ENCODE results near the gene GRM4. TPM values are rescaled to one million over a fixed set of nuclear protein-coding genes. Genes with fewer than 3 reads are reported as not detected.

GRM4 gene
- total RNA-seq, 1 experiment from 2014 or later: 5.6 TPM

GRCh38 chr6:34020278-34020677 lies 125.6 kb downstream of the GRM4 start:
- no peaks in the 10 kb centered on the region for H3K79me1 ChIP-seq (ENCODE audit: insufficient read depth, low read depth, low read length, poor library complexity, severe bottlenecking)
- no peak overlapping the region for H3K56ac ChIP-seq (ENCODE audit: insufficient read length, low read depth, low read length)
- no peak for DNase-seq
- no peak overlapping the region for H2BK15ac ChIP-seq (ENCODE audit: low read depth, low read length)
- no CpG with 5 or more reads among the region's 5 CpGs for WGBS (ENCODE audit: extremely low coverage, insufficient read length, low lambda C conversion rate)
- H3K27me3 ChIP-seq (ENCODE audit: insufficient read depth, low read length): no peaks in the 10 kb centered on the region; the same call in 1 of the 2 replicates
- H2AFZ ChIP-seq (ENCODE audit: low read length): no peak overlapping the region
- H2BK5ac ChIP-seq (ENCODE audit: insufficient read length, low read length): no peak overlapping the region
- no peak for TF ChIP-seq CTCF (conservative IDR thresholded peaks at IDR 0.05)
- H3K4me1 Mint-ChIP-seq: peaks cover 13 to 16% of the 10 kb centered on the region in 2 experiments
- H3K14ac ChIP-seq (ENCODE audit: insufficient read depth, low read length): no peak overlapping the region
- H3K27ac ChIP-seq (ENCODE audit: insufficient read length, low read depth, low read length): no peak overlapping the region
- no peaks in the 10 kb centered on the region for H4K20me1 ChIP-seq (ENCODE audit: control insufficient read depth, insufficient read depth, insufficient read length)
- H2BK12ac ChIP-seq (ENCODE audit: insufficient read length, low read depth, low read length): no peak overlapping the region
- H3K23me2 ChIP-seq (ENCODE audit: insufficient read length, low read depth, low read length, poor library complexity, severe bottlenecking): no peaks in the 10 kb centered on the region
- H3K27me3 Mint-ChIP-seq (ENCODE audit: low read depth): peaks cover 50% of the 10 kb centered on the region
- no peak overlapping the region for H3K4me2 ChIP-seq (ENCODE audit: insufficient read depth, insufficient read length, low read length)
- H4K5ac ChIP-seq (ENCODE audit: insufficient read length, low read depth, low read length): no peak overlapping the region
- peaks cover 5 to 18% of the 10 kb centered on the region in 2 experiments; a peak in 2 of 5 replicates for H3K9me3 Mint-ChIP-seq
- no peak overlapping the region for H2BK120ac ChIP-seq (ENCODE audit: low read depth, low read length, poor library complexity, severe bottlenecking)
- H3K9ac ChIP-seq (ENCODE audit: extremely low read depth, insufficient read length, low read length): no peak overlapping the region
- H2BK20ac ChIP-seq (ENCODE audit: low read depth, low read length, poor library complexity, severe bottlenecking): no peak overlapping the region
- H4K91ac ChIP-seq (ENCODE audit: insufficient read length, low read depth, low read length): no peak overlapping the region
- H3K79me2 ChIP-seq (ENCODE audit: insufficient read depth, low read length): no peaks in the 10 kb centered on the region
- H3K18ac ChIP-seq (ENCODE audit: insufficient read length, low read depth, low read length): no peak overlapping the region
- H3K4me1 ChIP-seq (ENCODE audit: insufficient read depth, low read length): no peaks in the 10 kb centered on the region
- H3K4ac ChIP-seq (ENCODE audit: low read depth, low read length): no peak overlapping the region
- H3T11ph ChIP-seq (ENCODE audit: low read length): no peak overlapping the region
- H3K36me3 Mint-ChIP-seq (ENCODE audit: insufficient read depth in 1 of 3, low read depth in 3 of 3): peaks cover 0 to 8% (median 6%) of the 10 kb centered on the region in 3 experiments; a peak in 4 of 7 replicates
- no peak overlapping the region for H3K27ac Mint-ChIP-seq
- peaks cover 4% of the 10 kb centered on the region for H3K9me3 ChIP-seq (ENCODE audit: control insufficient read depth, low read depth, low read length)
- no peak overlapping the region for H4K8ac ChIP-seq (replicated peaks; ENCODE audit: insufficient read length, low read depth, low read length)
- no peak overlapping the region for H3K23ac ChIP-seq (ENCODE audit: insufficient read length, low read depth, low read length)
- H3K4me3 Mint-ChIP-seq: no peak overlapping the region
- H2AK5ac ChIP-seq (ENCODE audit: insufficient read length, low read length): no peak overlapping the region

All from H9 (cell line).